T-helper 2 cell treated with Interferon-gamma antibody and Interleukin-4, amounts not matched to agents 100 ng/mL and 5 ng/mL, for 36 hours (primary cell): ENCODE measurements around the gene GRM7. TPM values are rescaled to one million over a fixed set of nuclear protein-coding genes. Genes with fewer than 3 reads are reported as not detected.

Experiments used
- intact Hi-C: fragments of 100-400 bp; cut with micrococcal nuclease; formaldehyde crosslinking; loops from one replicate; pipeline ENCODE4 v1.15.1; 2023
- total RNA-seq: library from RNA; stranded (reverse); gene quantifications from 2 replicates; pipeline ENCODE4 v1.2.3, GENCODE V29; 2022

GRM7 gene
- total RNA-seq, 1 donor from 2014 or later = not detected

GRCh38 chr3:7700539-7700938, 839.6 kb downstream of the GRM7 start:
- intact Hi-C loops = no loop called here

- intact Hi-C loops = no loop called here
Measured at GRCh38 chr3:7700977-7701376, 840.1 kb downstream of the GRM7 start.

GRCh38 chr3:7707187-7707586, 846.3 kb downstream of the GRM7 start:
- intact Hi-C loops = no loop called here

- intact Hi-C loops = no loop called here
Measured at GRCh38 chr3:7709376-7710082, 848.6 kb downstream of the GRM7 start.

- intact Hi-C loops = no loop called here
Measured at GRCh38 chr3:7710284-7710683, 849.4 kb downstream of the GRM7 start.

GRCh38 chr3:7713724-7714123, 852.8 kb downstream of the GRM7 start:
- intact Hi-C loops = no loop called here

GRCh38 chr3:7720649-7721297, 859.9 kb downstream of the GRM7 start:
- intact Hi-C loops = no loop called here

GRCh38 chr3:7721869-7722268, 861.0 kb downstream of the GRM7 start:
- intact Hi-C loops = no loop called here

- intact Hi-C loops = no loop called here
Measured at GRCh38 chr3:7728566-7729519, 867.9 kb downstream of the GRM7 start.

- intact Hi-C loops = no loop called here
Measured at GRCh38 chr3:7733933-7734332, 873.0 kb downstream of the GRM7 start.

- intact Hi-C loops = no loop called here
Measured at GRCh38 chr3:7734456-7734855, 873.5 kb downstream of the GRM7 start.

GRCh38 chr3:7737263-7737662, 876.3 kb downstream of the GRM7 start:
- intact Hi-C loops = no loop called here

- intact Hi-C loops = no loop called here
Measured at GRCh38 chr3:7739754-7740153, 878.8 kb downstream of the GRM7 start.

GRCh38 chr3:7740458-7740857, 879.5 kb downstream of the GRM7 start:
- intact Hi-C loops = no loop called here

- intact Hi-C loops = no loop called here
Measured at GRCh38 chr3:7744850-7745249, 883.9 kb downstream of the GRM7 start.

GRCh38 chr3:7745711-7746110, 884.8 kb downstream of the GRM7 start:
- intact Hi-C loops = no loop called here

- intact Hi-C loops = no loop called here
Measured at GRCh38 chr3:7749931-7750695, 889.2 kb downstream of the GRM7 start.

- intact Hi-C loops = no loop called here
Measured at GRCh38 chr3:7752005-7752404, 891.1 kb downstream of the GRM7 start.

GRCh38 chr3:7754653-7755441, 893.9 kb downstream of the GRM7 start:
- intact Hi-C loops = no loop called here

- intact Hi-C loops = no loop called here
Measured at GRCh38 chr3:7759630-7760029, 898.7 kb downstream of the GRM7 start.
